MM.1S (cell line): ENCODE results near the gene GPRC5D.

Experiments
- EZH2 ChIP-seq: fragments of 300-600 bp; sonication (generic); optimal IDR thresholded peaks from 2 replicates; pipeline ENCODE3; 2017; ENCODE audit warnings: low read depth, mild to moderate bottlenecking, antibody characterized with exemption, low read length, mixed read lengths
- EZH2phosphoT487 ChIP-seq: fragments of 300-600 bp; sonication (generic); IDR thresholded peaks from 2 replicates; pipeline ENCODE4 v1.6.1; 2018; ENCODE audit warnings: antibody characterized with exemption, low read length
- TF ChIP-seq, protein P1 (sequence below): fragments of 300-600 bp; sonication (generic); IDR thresholded peaks from 2 replicates; pipeline ENCODE4 v1.5.1; 2016; ENCODE audit warnings: antibody characterized with exemption, low read length, mixed read lengths

DNA sequence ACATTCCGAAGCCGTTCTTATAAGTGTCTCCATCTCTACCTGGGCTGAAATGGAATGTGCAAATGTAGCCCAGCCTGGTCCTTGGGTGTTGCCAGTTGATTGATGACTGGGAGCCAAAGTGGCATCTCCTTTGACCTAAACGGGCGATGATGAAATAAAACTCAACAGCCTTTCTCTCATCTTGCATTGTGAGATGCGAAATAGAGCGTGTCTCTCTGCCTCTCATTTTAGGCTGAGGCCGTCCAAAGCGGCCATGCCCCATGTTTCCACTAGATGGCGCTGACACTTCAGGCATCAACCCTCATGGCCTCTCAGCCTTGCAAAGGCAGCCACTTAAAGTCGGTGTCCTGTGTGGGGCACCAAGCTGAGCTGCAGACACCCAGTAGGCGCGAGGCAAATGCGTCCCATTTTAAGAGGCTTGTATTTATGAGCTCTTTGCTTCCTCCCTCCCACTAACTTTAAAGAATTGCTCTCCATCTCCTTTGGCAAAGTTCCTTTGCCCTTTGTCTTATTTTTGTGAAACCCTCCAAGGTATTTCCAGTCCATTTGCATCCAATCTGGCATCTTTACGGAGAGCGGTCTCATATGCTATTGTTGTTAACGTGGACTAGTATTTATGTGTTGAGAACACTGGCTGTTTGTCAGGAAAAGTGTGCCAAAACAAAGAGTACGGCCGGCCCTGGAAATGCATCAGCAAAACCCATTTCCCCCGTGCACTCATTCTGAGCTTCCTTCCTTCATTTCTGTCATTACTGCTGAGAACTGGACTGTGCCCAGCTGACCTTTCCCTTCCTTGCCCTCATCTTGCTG, 35.6 kb downstream of the GPRC5D start:
- TF ChIP-seq, protein P1, sequence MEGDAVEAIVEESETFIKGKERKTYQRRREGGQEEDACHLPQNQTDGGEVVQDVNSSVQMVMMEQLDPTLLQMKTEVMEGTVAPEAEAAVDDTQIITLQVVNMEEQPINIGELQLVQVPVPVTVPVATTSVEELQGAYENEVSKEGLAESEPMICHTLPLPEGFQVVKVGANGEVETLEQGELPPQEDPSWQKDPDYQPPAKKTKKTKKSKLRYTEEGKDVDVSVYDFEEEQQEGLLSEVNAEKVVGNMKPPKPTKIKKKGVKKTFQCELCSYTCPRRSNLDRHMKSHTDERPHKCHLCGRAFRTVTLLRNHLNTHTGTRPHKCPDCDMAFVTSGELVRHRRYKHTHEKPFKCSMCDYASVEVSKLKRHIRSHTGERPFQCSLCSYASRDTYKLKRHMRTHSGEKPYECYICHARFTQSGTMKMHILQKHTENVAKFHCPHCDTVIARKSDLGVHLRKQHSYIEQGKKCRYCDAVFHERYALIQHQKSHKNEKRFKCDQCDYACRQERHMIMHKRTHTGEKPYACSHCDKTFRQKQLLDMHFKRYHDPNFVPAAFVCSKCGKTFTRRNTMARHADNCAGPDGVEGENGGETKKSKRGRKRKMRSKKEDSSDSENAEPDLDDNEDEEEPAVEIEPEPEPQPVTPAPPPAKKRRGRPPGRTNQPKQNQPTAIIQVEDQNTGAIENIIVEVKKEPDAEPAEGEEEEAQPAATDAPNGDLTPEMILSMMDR = peak; percentile 98
- TF ChIP-seq EZH2phosphoT487 (no peak), EZH2 (no peak)
